Effector memory CD4-positive, alpha-beta T cell (primary cell): ENCODE data around the gene MFSD1.

Experiments used
- DNase-seq, 3 donors: peaks; one replicate each; pipeline ENCODE4 v3.0.0-alpha.2; 2020
- H3K27ac ChIP-seq: 2 replicates; pipeline ENCODE4 v1.7.0; 2013; ENCODE audit warnings: mild to moderate bottlenecking, low read length, moderate library complexity; ENCODE audit not compliant: insufficient read depth, poor library complexity, severe bottlenecking
- H3K27me3 ChIP-seq: replicated peaks from 2 replicates; pipeline ENCODE4 v1.7.0; 2013; ENCODE audit warnings: mild to moderate bottlenecking, low read length; ENCODE audit not compliant: insufficient read depth, control insufficient read depth, poor library complexity, severe bottlenecking
- H3K36me3 ChIP-seq: 2 replicates; pipeline ENCODE4 v1.7.0; 2013; ENCODE audit warnings: mild to moderate bottlenecking, low read length, moderate library complexity; ENCODE audit not compliant: control insufficient read depth, insufficient read depth
- H3K4me1 ChIP-seq: 2 replicates; pipeline ENCODE4 v1.7.0; 2013; ENCODE audit warnings: low read length, mild to moderate bottlenecking; ENCODE audit not compliant: control insufficient read depth, insufficient read depth, poor library complexity, severe bottlenecking
- H3K4me3 ChIP-seq: 2 replicates; pipeline ENCODE4 v1.7.0; 2013; ENCODE audit warnings: low read length, low read depth, mild to moderate bottlenecking; ENCODE audit not compliant: insufficient read depth, poor library complexity, severe bottlenecking
- H3K9me3 ChIP-seq: 2 replicates; pipeline ENCODE4 v1.7.0; 2013; ENCODE audit warnings: mild to moderate bottlenecking, low read length, moderate library complexity; ENCODE audit not compliant: control insufficient read depth

MFSD1 gene

DNA sequence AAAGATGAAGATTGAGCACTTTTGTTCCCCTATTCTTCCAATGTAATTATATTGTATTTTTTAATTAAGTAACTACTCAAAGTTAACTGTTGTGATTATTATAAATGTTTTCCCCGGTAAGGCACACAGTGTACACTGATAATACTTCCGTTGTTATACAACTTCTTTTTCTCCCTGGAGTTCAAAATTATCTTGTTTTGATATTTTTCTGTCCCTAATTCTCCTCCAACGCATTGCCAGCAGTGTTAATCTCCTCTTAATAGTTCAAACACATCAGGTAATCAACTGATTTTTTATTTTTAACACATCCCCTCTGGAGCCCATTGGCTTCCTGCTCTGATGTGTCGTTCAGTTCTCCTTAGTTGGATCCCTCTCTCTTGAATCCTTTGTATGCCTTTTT, 32.3 kb upstream of the MFSD1 start:
- Histone ChIP-seq H3K4me3 (no peak overlapping the region), H3K9me3 (no peaks in the 10 kb centered on the region), H3K27me3 (no peaks in the 10 kb centered on the region), H3K27ac (no peak overlapping the region), H3K4me1 (no peaks in the 10 kb centered on the region), H3K36me3 (no peaks in the 10 kb centered on the region)
- no peak for DNase-seq

GRCh38 chr3:158769952-158770740, 31.7 kb upstream of the MFSD1 start:
- H3K4me1 ChIP-seq: no peaks in the 10 kb centered on the region
- H3K4me3 ChIP-seq: no peak overlapping the region
- H3K9me3 ChIP-seq: no peaks in the 10 kb centered on the region
- H3K27me3 ChIP-seq: no peaks in the 10 kb centered on the region
- no peaks in the 10 kb centered on the region for H3K36me3 ChIP-seq
- H3K27ac ChIP-seq: no peak overlapping the region
- no peak for DNase-seq

- no peak for DNase-seq
- H3K27ac ChIP-seq: no peak overlapping the region
- H3K27me3 ChIP-seq: no peaks in the 10 kb centered on the region
Measured at GRCh38 chr3:158770741-158771350, 31.0 kb upstream of the MFSD1 start.

DNA sequence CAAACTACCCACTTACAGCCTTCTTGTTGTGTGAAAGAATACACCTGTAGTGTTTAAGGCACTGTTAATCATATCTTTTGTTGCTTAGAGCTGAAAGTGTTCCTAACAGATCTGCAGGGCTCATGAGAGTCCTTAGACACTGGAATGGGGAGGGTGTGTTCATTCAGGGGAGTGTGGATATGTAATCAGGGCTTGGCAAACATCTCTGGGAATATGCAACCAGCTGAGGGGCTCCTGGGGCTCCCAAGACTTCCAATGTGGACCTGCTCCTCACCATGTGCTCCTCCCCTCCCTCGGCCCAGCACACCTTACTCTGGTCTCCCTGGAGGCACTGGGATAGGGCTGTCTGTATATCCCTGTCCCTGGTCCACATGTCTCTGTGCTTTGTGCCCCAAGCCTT, 30.3 kb upstream of the MFSD1 start:
- Histone ChIP-seq H3K4me3 (no peak overlapping the region), H3K27ac (no peak overlapping the region), H3K9me3 (no peaks in the 10 kb centered on the region), H3K27me3 (no peaks in the 10 kb centered on the region), H3K36me3 (no peaks in the 10 kb centered on the region), H3K4me1 (no peaks in the 10 kb centered on the region)
- DNase-seq: no peak

More at GRCh38 chr3:158770741-158771350, 31.0 kb upstream of the MFSD1 start:
- Histone ChIP-seq H3K4me1 (no peaks in the 10 kb centered on the region), H3K4me3 (no peak overlapping the region), H3K36me3 (no peaks in the 10 kb centered on the region), H3K9me3 (no peaks in the 10 kb centered on the region)

GRCh38 chr3:158771982-158772381, 29.9 kb upstream of the MFSD1 start:
- no peak overlapping the region for H3K4me3 ChIP-seq
- DNase-seq: no peak
- no peak overlapping the region for H3K27ac ChIP-seq
- no peaks in the 10 kb centered on the region for H3K27me3 ChIP-seq
- no peaks in the 10 kb centered on the region for H3K9me3 ChIP-seq
- no peaks in the 10 kb centered on the region for H3K36me3 ChIP-seq
- H3K4me1 ChIP-seq: no peaks in the 10 kb centered on the region

GRCh38 chr3:158773166-158773565, 28.7 kb upstream of the MFSD1 start:
- H3K27ac ChIP-seq: no peak overlapping the region
- H3K27me3 ChIP-seq: no peaks in the 10 kb centered on the region
- DNase-seq: no peak
- no peak overlapping the region for H3K4me3 ChIP-seq
- H3K4me1 ChIP-seq: no peaks in the 10 kb centered on the region
- H3K36me3 ChIP-seq: no peaks in the 10 kb centered on the region
- no peaks in the 10 kb centered on the region for H3K9me3 ChIP-seq

DNA sequence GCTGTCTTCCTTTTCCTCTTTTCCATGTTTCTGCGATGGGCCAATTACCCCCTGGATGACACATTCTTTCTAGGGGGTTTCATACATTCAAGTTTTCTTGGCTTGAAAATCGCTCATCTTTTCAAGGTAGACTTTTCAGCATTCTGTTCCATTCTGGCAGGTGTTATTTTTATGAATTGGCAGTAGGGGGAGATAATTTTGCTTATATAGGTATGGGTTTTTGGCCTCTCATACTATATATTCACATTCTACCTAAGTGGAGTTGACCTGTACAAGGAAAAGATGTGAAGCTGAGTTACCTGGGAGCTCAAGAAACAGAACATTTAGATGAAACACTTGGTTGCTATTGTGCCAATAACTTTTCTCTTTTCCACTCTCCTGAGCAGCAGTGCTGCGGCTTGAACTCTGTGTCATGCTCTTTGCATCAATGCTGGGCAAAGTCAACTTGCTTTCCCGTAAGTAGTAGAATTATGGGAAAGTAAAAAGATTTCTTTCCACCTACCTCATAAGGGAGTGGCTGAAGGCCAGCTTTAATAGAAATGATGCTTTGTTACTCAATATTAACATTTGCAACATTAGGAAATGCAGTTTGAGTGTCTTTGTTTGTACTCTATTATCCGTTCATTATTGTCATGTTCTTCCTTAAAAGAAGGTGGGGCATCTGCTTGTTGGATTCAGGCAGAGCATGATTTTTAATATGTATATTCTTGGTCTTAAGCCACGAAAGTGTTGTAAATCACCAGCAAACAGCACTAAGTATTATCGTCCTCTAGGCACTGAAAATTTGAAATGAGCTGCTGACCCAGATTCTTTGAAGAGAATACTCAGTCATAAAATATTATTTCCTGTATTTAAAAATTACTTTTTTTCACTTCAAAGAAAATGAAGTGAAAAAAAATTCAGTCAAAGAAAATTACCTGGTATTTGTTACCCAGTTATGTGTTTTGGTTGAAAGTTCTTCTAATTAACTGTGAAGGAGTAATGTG, 27.7 kb upstream of the MFSD1 start:
- H3K4me1 ChIP-seq: no peaks in the 10 kb centered on the region
- no peak overlapping the region for H3K27ac ChIP-seq
- DNase-seq: no peak
- H3K4me3 ChIP-seq: no peak overlapping the region
- no peaks in the 10 kb centered on the region for H3K9me3 ChIP-seq
- no peaks in the 10 kb centered on the region for H3K27me3 ChIP-seq
- H3K36me3 ChIP-seq: no peaks in the 10 kb centered on the region

- no peak for DNase-seq
- H3K27ac ChIP-seq: no peak overlapping the region
- no peaks in the 10 kb centered on the region for H3K9me3 ChIP-seq
- H3K36me3 ChIP-seq: no peaks in the 10 kb centered on the region
- H3K4me3 ChIP-seq: no peak overlapping the region
- no peaks in the 10 kb centered on the region for H3K27me3 ChIP-seq
- no peaks in the 10 kb centered on the region for H3K4me1 ChIP-seq
Measured at GRCh38 chr3:158774965-158775364, 26.9 kb upstream of the MFSD1 start.

GRCh38 chr3:158775426-158776410, 26.1 kb upstream of the MFSD1 start:
- no peak overlapping the region for H3K4me3 ChIP-seq
- H3K4me1 ChIP-seq: no peaks in the 10 kb centered on the region
- H3K27ac ChIP-seq: no peak overlapping the region
- DNase-seq: no peak
- H3K27me3 ChIP-seq: no peaks in the 10 kb centered on the region
- H3K36me3 ChIP-seq: no peaks in the 10 kb centered on the region
- H3K9me3 ChIP-seq: no peaks in the 10 kb centered on the region
